HG02642 (cell line): ENCODE measurements around the gene SLC9A3.
A peak's percentile ranks its signal among the peaks of the same experiment; 100 is the strongest.

Experiments
- ATAC-seq: cut with Tn5 transposase; IDR thresholded peaks from one replicate; pipeline ENCODE4 v1.9.1; 2021; ENCODE audit warnings: mild to moderate bottlenecking; ENCODE audit not compliant: unreplicated experiment, poor library complexity

Gene SLC9A3

GRCh38 chr5:451587-452458, 72.4 kb downstream of the SLC9A3 start:
- no peak for ATAC-seq

- no peak for ATAC-seq
These were observed 75.1 kb downstream of the SLC9A3 start for GRCh38 chr5:449151-449550.

GRCh38 chr5:448766-449090, 75.5 kb downstream of the SLC9A3 start:
- ATAC-seq: no peak

DNA sequence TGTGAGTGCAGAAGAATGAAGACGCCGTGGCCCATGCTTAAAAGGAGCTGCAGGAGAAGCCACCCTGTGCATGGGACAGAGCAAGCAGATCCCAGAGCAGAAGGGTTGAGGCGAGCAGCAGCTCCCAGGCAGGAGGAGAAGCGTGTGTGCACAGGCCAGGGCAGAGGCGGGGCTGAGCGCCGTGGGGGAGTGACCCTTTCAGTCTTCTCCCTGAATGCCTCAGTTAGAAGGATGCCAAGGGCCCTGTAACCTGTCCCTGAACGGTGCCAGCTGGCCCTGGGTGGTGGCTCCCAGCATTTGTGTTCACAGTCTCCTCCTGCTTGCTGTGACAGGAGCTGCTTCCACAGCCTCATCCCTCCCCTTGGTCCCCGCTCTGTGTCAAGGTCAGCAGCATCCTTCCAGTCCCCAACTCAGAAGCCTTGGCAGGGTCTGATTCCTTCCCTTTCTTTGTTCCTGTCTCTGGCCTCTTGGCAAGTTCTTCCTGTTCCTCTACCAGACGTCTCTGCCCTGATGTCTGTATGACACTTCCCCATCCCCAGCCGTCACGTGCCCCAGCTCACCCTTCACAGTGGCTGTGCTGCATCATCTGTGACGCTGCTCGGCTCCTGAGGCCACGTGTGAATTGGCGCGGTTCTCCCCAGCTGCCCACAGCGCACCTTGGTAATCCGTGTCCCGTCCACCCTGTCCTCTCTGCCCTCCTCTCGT, 76.0 kb downstream of the SLC9A3 start:
- no peak for ATAC-seq

- no peak for ATAC-seq
These were observed 76.7 kb downstream of the SLC9A3 start for GRCh38 chr5:447501-447900.

DNA sequence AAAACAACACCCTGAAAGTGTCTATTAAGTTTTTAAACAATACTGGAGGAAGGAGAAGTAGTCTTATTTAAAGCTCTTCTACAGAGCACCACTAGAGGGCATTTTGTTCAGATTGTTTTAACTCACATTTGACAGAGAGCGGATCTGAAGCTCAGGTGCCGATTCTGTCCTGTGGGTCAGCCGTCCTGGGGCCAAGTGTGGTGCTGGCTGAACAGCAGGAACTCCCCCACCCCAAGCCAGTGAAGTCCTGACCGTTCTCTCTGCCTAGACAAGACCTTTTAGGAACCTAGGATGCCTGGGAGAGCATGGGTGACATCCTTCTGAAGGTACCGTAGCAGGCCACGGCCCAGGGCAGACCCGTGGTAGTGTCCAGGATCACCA, 77.4 kb downstream of the SLC9A3 start:
- no peak for ATAC-seq

DNA sequence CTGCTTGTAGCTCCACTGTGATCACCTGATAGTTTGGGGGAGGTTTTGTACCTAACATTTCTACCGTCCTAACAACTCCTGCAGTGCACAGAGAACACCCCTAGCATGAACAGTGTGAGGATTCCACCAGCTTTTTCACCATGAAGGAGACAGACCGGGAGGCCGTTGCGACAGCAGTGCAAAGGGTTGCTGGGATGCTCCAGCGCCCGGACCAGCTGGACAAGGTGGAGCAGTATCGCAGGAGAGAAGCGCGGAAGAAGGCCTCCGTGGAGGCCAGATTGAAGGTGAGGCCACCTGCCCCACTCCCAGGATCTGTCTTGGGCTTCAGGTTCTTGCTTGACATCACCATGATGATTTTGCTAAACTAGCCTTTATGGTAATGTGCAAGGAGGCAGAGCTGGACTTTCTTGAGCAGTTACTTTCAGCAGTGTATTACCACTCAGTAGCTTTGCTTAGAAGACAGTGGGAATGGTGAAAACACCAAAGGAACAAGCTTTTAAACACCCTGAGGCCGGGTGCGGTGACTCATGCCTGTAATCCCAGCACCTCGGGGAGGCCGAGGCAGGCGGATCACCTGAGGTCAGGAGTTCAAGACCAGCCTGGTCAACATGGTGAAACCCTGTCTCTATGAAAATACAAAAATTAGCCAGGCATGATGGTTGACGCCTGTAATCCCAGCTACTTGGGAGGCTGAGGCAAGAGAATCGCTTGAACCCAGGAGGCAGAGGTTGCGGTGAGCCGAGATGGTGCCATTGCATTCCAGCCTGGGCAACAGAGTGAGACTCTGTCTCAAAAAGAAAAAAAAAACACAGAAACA, 78.0 kb downstream of the SLC9A3 start:
- ATAC-seq: no peak

DNA sequence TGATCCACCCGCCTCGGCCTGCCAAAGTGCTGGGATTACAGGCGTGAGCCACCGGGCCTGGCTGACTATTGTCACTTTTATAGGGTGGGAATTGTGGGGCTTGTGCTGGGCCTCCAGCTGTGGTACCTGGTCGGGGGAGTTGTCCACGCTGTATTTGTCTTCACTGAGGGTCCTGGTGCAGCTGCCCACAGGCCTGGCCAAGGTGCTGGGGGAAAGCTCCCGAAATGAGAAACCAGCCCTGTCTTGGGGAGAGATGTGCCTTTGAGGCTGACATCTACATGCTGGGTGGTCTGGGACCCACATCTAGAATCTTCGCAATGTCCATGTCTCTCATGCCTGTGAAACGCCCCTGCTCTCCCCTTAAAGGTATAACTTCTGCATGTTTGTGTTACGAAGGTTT, 78.7 kb downstream of the SLC9A3 start:
- ATAC-seq: no peak

- ATAC-seq: no peak
These were observed 80.0 kb downstream of the SLC9A3 start for GRCh38 chr5:444226-444625.

- peak; percentile 20 for ATAC-seq
These were observed 80.8 kb downstream of the SLC9A3 start for GRCh38 chr5:443239-444151.

DNA sequence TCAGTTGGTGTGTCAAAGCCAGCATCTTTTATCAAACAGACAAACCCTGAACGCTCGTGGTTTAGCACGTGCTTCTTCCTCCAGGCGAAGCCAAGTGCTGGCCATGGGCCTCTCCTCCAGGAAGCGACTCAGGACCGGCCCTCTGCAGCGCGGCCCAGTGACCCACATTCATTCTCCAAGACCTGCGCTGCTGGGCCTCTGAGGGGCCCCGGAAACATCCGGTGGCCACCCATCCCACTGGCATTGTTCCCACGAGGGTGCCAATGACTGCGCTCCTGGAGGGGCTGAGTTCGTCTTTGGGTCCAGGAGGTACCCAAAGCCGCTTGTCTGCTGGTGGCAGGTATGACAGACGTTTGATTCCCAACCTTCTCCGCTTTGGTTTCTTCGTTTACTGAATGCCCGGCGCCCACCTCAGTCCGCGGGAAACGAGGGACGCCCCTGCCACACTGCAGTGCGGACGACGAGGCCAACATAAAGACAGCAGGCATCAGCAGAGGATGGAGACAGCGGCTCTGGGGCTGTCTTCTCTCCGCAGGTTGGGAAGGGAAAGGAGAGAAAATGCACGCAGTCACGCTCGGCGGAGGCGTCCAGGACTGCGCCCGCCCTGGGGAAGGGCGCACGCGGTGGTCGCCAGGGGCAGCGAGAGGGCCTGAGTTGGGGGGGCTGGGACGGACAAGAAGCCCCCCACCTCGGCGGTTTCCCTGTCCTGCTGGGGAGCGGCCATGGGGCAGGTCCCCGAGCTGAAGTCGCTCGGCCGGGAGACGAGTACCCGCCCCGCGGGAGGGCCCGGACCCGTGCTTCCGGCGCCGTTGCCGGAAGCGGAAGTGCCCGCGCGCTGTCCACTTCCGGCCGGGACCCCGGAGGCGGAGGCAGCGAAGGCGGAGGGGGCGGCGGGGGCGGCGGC, 81.7 kb downstream of the SLC9A3 start, which contains the start of gene EXOC3:
TSS of gene EXOC3 (plus strand) at position 842 of the 904 bp plus-strand sequence. CDS start 3,030 bp downstream, outside the sequence.
- peak; percentile 83 for ATAC-seq

GRCh38 chr5:441996-442334, 82.3 kb downstream of the SLC9A3 start:
- no peak for ATAC-seq

DNA sequence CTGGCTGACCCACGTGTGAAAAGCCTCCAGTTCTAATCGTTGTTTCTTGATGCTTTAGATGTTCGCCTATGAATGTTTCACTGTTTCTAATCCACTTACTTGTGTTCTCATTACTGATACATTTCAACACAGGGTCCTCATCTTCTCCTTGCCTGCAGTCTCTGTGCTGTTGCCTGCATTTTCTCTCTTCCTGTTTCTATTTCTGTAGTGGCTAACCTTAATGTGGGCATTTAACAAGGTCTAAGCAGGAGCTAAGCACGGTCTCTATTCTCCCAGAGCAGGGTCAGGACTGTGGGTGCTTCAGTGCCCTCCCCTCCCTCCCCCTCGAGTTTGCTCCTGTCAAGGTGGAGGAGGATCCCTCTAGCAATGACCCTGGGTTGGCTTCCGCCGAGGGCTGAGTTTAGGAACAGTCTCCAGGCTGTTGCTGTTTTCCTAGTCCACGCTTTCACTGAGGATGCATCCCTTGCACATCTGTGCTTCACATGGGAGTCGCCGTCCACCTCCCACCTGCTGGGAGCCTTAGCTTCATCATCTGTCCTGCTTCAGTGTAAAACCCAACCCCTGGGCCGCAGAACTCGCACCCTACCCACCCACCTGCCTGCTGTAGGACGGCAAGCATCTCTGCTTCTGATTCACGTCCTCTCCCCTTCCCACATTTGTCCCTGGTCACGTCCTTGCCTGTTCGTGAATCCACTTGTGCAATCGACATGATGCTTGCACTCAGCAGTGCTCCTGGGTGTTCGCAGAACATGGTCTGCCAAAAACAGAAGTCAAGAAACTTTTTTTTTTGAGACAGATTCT, 83.6 kb downstream of the SLC9A3 start:
- ATAC-seq: no peak

DNA sequence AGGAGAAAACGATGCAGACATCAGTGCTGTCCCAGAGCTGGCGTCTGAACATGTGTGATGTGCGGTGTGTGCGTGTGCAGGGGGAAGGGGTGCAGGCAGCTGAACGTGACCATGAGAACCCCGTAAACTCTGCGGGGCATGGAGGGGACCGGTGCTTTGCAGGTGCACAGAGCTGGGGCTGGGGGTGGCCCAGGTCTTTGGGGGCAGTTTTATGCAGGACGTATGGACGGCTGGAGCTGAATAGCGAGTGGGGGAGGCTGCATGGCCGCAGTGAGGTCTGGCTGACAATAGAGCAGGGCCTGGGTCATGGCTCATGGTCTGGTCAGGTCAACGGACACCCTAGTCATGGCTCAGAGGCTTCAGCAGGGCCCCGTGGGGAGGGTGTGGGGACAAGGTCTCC, 84.6 kb downstream of the SLC9A3 start:
- ATAC-seq: no peak

GRCh38 chr5:439181-439580, 85.1 kb downstream of the SLC9A3 start:
- ATAC-seq: no peak

DNA sequence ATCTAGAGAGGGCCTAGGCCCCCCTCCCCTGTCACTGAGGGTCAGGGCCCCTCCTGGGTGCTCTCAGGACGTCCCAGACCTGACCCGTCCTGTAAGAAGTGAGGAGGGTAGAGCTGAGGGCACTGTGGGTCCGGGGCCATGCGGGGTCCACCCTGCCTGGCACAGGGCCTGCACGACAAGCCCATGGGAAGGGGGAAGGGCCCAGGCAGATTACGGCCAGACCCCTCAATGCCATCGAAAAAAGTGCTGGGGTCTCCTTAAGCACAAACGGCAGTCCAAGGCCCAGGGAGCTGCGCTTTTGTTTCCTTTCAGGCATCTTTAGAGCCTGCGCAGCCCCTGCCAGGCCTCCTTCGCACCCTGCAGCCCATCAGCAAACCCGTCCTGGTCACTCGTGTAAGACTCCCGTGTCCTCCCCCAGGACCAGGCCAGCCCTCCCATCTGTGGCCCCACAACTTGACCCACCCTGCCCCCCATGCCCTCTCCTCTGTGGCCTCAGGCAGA, 85.7 kb downstream of the SLC9A3 start:
- no peak for ATAC-seq

DNA sequence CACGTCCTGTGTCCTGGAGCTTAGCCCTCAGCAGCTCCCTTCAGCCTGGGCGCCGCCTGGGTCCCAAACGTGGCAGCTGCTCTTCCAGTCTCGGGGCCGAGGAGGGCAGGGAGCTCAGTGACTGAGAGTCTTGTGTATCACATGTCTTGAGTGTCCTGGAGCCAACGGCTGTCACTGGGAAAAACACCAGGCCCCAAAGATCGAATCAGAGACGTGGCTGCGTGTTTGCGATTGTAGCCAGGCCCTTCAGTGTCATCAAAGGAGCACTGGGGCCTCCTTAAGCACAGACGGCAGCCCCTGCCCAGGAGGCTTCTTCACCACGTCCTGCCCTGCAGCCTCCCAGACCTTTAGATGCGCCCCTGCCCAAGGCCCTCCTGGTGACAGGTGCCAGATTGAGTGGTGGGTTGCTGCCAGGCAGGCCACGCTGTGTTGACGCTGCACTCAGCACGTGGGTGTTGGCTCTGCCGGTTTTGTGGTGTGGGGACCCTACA, 86.9 kb downstream of the SLC9A3 start:
- no peak for ATAC-seq

DNA sequence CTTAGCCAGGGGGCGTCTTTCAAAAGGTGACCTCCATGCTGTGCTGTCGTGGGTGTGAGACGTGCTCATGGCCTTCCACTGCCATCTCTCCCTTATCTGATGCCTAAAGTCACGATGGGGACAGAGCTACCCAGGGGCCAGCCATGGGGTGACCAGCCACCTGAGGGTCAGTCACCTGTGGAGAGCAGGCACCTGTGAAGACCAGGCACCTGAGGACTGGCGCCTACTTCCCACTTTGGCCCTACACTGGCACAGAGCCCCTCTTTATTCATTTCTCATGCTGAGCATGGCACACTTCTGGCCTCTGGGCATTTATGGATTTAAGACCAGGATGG, 87.6 kb downstream of the SLC9A3 start:
- no peak for ATAC-seq
